GM21447 (cell line): ENCODE data around the gene AKR1B1.

Experiments used
- ATAC-seq: cut with Tn5 transposase; IDR thresholded peaks from one replicate; pipeline ENCODE4 v1.9.1; 2021; ENCODE audit not compliant: unreplicated experiment

The AKR1B1 gene

GRCh38 chr7:134446446-134446845 lies 12.5 kb downstream of the AKR1B1 start:
- no peak for ATAC-seq

- ATAC-seq: no peak
These were observed 14.0 kb downstream of the AKR1B1 start for GRCh38 chr7:134444961-134445315.

- no peak for ATAC-seq
These were observed 14.5 kb downstream of the AKR1B1 start for GRCh38 chr7:134444198-134444960.

GRCh38 chr7:134443396-134444070 lies 15.4 kb downstream of the AKR1B1 start:
- ATAC-seq: no peak

- ATAC-seq: no peak
These were observed 16.3 kb downstream of the AKR1B1 start for GRCh38 chr7:134442441-134443220.

GRCh38 chr7:134441264-134441663 lies 17.6 kb downstream of the AKR1B1 start:
- ATAC-seq: no peak

- no peak for ATAC-seq
These were observed 18.4 kb downstream of the AKR1B1 start for GRCh38 chr7:134440476-134440875.

GRCh38 chr7:134440067-134440466 lies 18.8 kb downstream of the AKR1B1 start:
- ATAC-seq: no peak

GRCh38 chr7:134438946-134439345 lies 20.0 kb downstream of the AKR1B1 start:
- ATAC-seq: no peak

- ATAC-seq: no peak
These were observed 23.6 kb downstream of the AKR1B1 start for GRCh38 chr7:134435161-134435920.

GRCh38 chr7:134434701-134435100 lies 24.2 kb downstream of the AKR1B1 start:
- ATAC-seq: no peak

- no peak for ATAC-seq
These were observed 25.5 kb downstream of the AKR1B1 start for GRCh38 chr7:134433430-134433829.

GRCh38 chr7:134432296-134433152 lies 26.4 kb downstream of the AKR1B1 start:
- ATAC-seq: peak; percentile 98

- ATAC-seq: no peak
These were observed 27.1 kb downstream of the AKR1B1 start for GRCh38 chr7:134431815-134432214.

GRCh38 chr7:134429481-134429880 lies 29.4 kb downstream of the AKR1B1 start:
- no peak for ATAC-seq

- no peak for ATAC-seq
These were observed 30.0 kb downstream of the AKR1B1 start for GRCh38 chr7:134428942-134429341.

- ATAC-seq: no peak
These were observed 31.0 kb downstream of the AKR1B1 start for GRCh38 chr7:134427896-134428295.

- ATAC-seq: no peak
These were observed 33.1 kb downstream of the AKR1B1 start for GRCh38 chr7:134425777-134426176.

GRCh38 chr7:134422638-134423037 lies 36.3 kb downstream of the AKR1B1 start:
- no peak for ATAC-seq

GRCh38 chr7:134422008-134422407 lies 36.9 kb downstream of the AKR1B1 start:
- no peak for ATAC-seq
